ENCODE results near the gene DCAF7. TPM values are rescaled to one million over a fixed set of nuclear protein-coding genes. Genes with fewer than 3 reads are reported as not detected.

The DCAF7 gene
- total RNA-seq, 3 donors from 2014 or later: 23.0 to 29.6 (median 27.2) TPM

- H3K27me3 ChIP-seq: no peaks in the 10 kb centered on the region
- no peak for TF ChIP-seq POLR2A (IDR thresholded peaks at IDR 0.05)
These were observed 43.6 kb upstream of the DCAF7 start for GRCh38 chr17:63506627-63507026.

GRCh38 chr17:63511331-63511730, 38.9 kb upstream of the DCAF7 start:
- no peaks in the 10 kb centered on the region for H3K36me3 ChIP-seq
- no peak overlapping the region for H3K4me3 ChIP-seq
- no peak for DNase-seq (ENCODE audit: low spot score in 2 of 2)
- H3K27me3 ChIP-seq: no peaks in the 10 kb centered on the region
- no peaks in the 10 kb centered on the region for H3K9me3 ChIP-seq
- no peak overlapping the region for H3K27ac ChIP-seq
- no peaks in the 10 kb centered on the region for H3K4me1 ChIP-seq
- intact Hi-C loops (cut with DNase I; ENCODE audit: low total_unique reads): no loop called here
- no peak for TF ChIP-seq POLR2A (IDR thresholded peaks at IDR 0.05)
- no peak for TF ChIP-seq CTCF (IDR thresholded peaks at IDR 0.05)
- no peak for TF ChIP-seq POLR2AphosphoS5 (IDR thresholded peaks at IDR 0.05)

More at GRCh38 chr17:63506627-63507026, 43.6 kb upstream of the DCAF7 start:
- H3K9me3 ChIP-seq: no peaks in the 10 kb centered on the region
- intact Hi-C loops (cut with DNase I; ENCODE audit: low total_unique reads): no loop called here
- no peak overlapping the region for H3K27ac ChIP-seq
- DNase-seq (ENCODE audit: low spot score in 2 of 2): no peak
- H3K4me3 ChIP-seq: no peak overlapping the region
- H3K36me3 ChIP-seq: no peaks in the 10 kb centered on the region
- no peaks in the 10 kb centered on the region for H3K4me1 ChIP-seq

- Histone ChIP-seq H3K4me1 (no peaks in the 10 kb centered on the region), H3K4me3 (no peak overlapping the region), H3K36me3 (no peaks in the 10 kb centered on the region), H3K9me3 (no peaks in the 10 kb centered on the region), H3K27ac (no peak overlapping the region), H3K27me3 (no peaks in the 10 kb centered on the region)
- no peak for TF ChIP-seq POLR2AphosphoS5 (IDR thresholded peaks at IDR 0.05)
- TF ChIP-seq POLR2A (IDR thresholded peaks at IDR 0.05): no peak
- TF ChIP-seq CTCF (IDR thresholded peaks at IDR 0.05): no peak
- intact Hi-C loops (cut with DNase I; ENCODE audit: low total_unique reads): no loop called here
- DNase-seq (ENCODE audit: low spot score in 2 of 2): no peak
These were observed 37.9 kb upstream of the DCAF7 start for GRCh38 chr17:63512388-63512787.

- intact Hi-C loops (cut with DNase I; ENCODE audit: low total_unique reads): no loop called here
- Histone ChIP-seq H3K4me1 (no peaks in the 10 kb centered on the region), H3K36me3 (no peaks in the 10 kb centered on the region), H3K4me3 (no peak overlapping the region), H3K9me3 (no peaks in the 10 kb centered on the region), H3K27ac (no peak overlapping the region), H3K27me3 (no peaks in the 10 kb centered on the region)
- no peak for DNase-seq (ENCODE audit: low spot score in 2 of 2)
- TF ChIP-seq POLR2AphosphoS5 (IDR thresholded peaks at IDR 0.05): no peak
- TF ChIP-seq POLR2A (IDR thresholded peaks at IDR 0.05): no peak
- no peak for TF ChIP-seq CTCF (IDR thresholded peaks at IDR 0.05)
These were observed 37.2 kb upstream of the DCAF7 start for GRCh38 chr17:63512896-63513644.

GRCh38 chr17:63514477-63514876, 35.8 kb upstream of the DCAF7 start:
- Histone ChIP-seq H3K4me3 (no peak overlapping the region), H3K36me3 (no peaks in the 10 kb centered on the region), H3K4me1 (no peaks in the 10 kb centered on the region), H3K9me3 (no peaks in the 10 kb centered on the region), H3K27ac (no peak overlapping the region), H3K27me3 (no peaks in the 10 kb centered on the region)
- TF ChIP-seq POLR2A (IDR thresholded peaks at IDR 0.05) (no peak), POLR2AphosphoS5 (IDR thresholded peaks at IDR 0.05) (no peak), CTCF (IDR thresholded peaks at IDR 0.05) (no peak)
- DNase-seq (ENCODE audit: low spot score in 2 of 2): no peak
- intact Hi-C loops (cut with DNase I; ENCODE audit: low total_unique reads): no loop called here

All from breast epithelium (tissue), 4 donors.